PC-3 (cell line): ENCODE measurements around the gene HSD17B10. TPM values are rescaled to one million over a fixed set of nuclear protein-coding genes. Genes with fewer than 3 reads are reported as not detected.

Experiments
- ATAC-seq: fragments of 200-7000 bp; cut with Tn5 transposase; 2 replicates; pipeline ENCODE4 v1.9.1; 2020; ENCODE audit warnings: mild to moderate bottlenecking, moderate library complexity
- BruUV-seq: library from RNA; stranded (reverse); fragments of 400-500 nt; replicated peaks from 2 replicates; lab custom pipeline; 2021; lab: Mats Ljungman, UMichigan
- CTCF ChIA-PET: fragments of 300-600 bp; sonication (Branson Sonifier 250); formaldehyde crosslinking; loops from one replicate; lab custom pipeline; 2022; ENCODE audit warnings: antibody characterized with exemption; lab: Charles Lee
- POLR2A ChIA-PET: fragments of 300-600 bp; sonication (Branson Sonifier 250); formaldehyde crosslinking; loops from one replicate; lab custom pipeline; 2022; ENCODE audit warnings: antibody characterized with exemption; ENCODE audit not compliant: unreplicated experiment; lab: Charles Lee
- DNase-seq: peaks from one replicate; pipeline ENCODE4 v3.0.0-alpha.2; 2015
- H2AFZ ChIP-seq: fragments of 300-600 bp; sonication (generic); 2 replicates; pipeline ENCODE4 v1.6.0; 2016; ENCODE audit warnings: antibody characterized with exemption, low read length
- H3F3A ChIP-seq: fragments of 300-600 bp; sonication (generic); one replicate; pipeline ENCODE4 v1.6.0; 2017; ENCODE audit warnings: antibody characterized with exemption, low read length, control low read depth, mild to moderate bottlenecking; ENCODE audit not compliant: unreplicated experiment
- H3K27ac ChIP-seq: fragments of 300-600 bp; sonication (generic); 2 replicates; pipeline ENCODE4 v1.5.1; 2016; ENCODE audit warnings: mild to moderate bottlenecking, low read length
- H3K27me3 ChIP-seq: fragments of 300-600 bp; sonication (generic); 2 replicates; pipeline ENCODE4 v1.6.1; 2016; ENCODE audit warnings: low read length, mixed read lengths
- H3K36me3 ChIP-seq: fragments of 300-600 bp; sonication (generic); 2 replicates; pipeline ENCODE4 v1.6.1; 2016; ENCODE audit warnings: low read depth, mixed run types, low read length, mixed read lengths
- H3K4me1 ChIP-seq: fragments of 300-600 bp; sonication (generic); 2 replicates; pipeline ENCODE4 v1.5.1; 2016; ENCODE audit warnings: low read length; ENCODE audit not compliant: insufficient read depth
- H3K4me2 ChIP-seq: fragments of 300-600 bp; sonication (generic); 2 replicates; pipeline ENCODE4 v1.6.0; 2016; ENCODE audit warnings: low read length
- H3K4me3 ChIP-seq: fragments of 300-600 bp; sonication (generic); 2 replicates; pipeline ENCODE4 v1.5.1; 2016; ENCODE audit warnings: mild to moderate bottlenecking, low read length, mixed read lengths
- H3K79me2 ChIP-seq: fragments of 300-600 bp; sonication (generic); 2 replicates; pipeline ENCODE4 v1.6.1; 2017; ENCODE audit warnings: low read length, mixed read lengths
- H3K9ac ChIP-seq: fragments of 300-600 bp; sonication (generic); 2 replicates; pipeline ENCODE4 v1.6.0; 2016; ENCODE audit warnings: mild to moderate bottlenecking, low read length
- H3K9me2 ChIP-seq: fragments of 300-600 bp; sonication (generic); replicated peaks from 2 replicates; pipeline ENCODE4 v1.6.1; 2016; ENCODE audit warnings: mixed run types, low read length, mixed read lengths
- H3K9me3 ChIP-seq: fragments of 300-600 bp; sonication (generic); 2 replicates; pipeline ENCODE4 v1.6.1; 2016; ENCODE audit warnings: low read length, mixed read lengths
- H4K20me1 ChIP-seq: fragments of 300-600 bp; sonication (generic); 2 replicates; pipeline ENCODE4 v1.6.1; 2016; ENCODE audit warnings: low read length, mixed read lengths
- EZH2 ChIP-seq: fragments of 300-600 bp; sonication (generic); IDR thresholded peaks from one replicate; pipeline ENCODE4 v1.6.1; 2017; ENCODE audit warnings: antibody characterized with exemption, mild to moderate bottlenecking, low read length; ENCODE audit not compliant: unreplicated experiment
- EZH2phosphoT487 ChIP-seq: fragments of 300-600 bp; sonication (generic); IDR thresholded peaks from 2 replicates; pipeline ENCODE4 v1.6.1; 2018; ENCODE audit warnings: mild to moderate bottlenecking, antibody characterized with exemption, low read length, borderline replicate concordance
- intact Hi-C: fragments of 100-400 bp; cut with micrococcal nuclease; formaldehyde crosslinking; loops from 2 replicates; pipeline ENCODE4 v1.9.0; 2023
- total RNA-seq: library from RNA; depleted of rRNA; stranded (reverse); fragments of >200 nt; gene quantifications from 2 replicates; pipeline ENCODE4 v1.2.3, GENCODE V29; 2014
- TF ChIP-seq, protein P1 (sequence below): fragments of 300-600 bp; sonication (generic); conservative IDR thresholded peaks from 2 replicates; pipeline ENCODE4 v1.5.1; 2017; ENCODE audit warnings: antibody characterized with exemption, low read depth, mild to moderate bottlenecking, low read length

HSD17B10 gene
- total RNA-seq, 1 experiment from 2014 or later = 181 TPM

DNA sequence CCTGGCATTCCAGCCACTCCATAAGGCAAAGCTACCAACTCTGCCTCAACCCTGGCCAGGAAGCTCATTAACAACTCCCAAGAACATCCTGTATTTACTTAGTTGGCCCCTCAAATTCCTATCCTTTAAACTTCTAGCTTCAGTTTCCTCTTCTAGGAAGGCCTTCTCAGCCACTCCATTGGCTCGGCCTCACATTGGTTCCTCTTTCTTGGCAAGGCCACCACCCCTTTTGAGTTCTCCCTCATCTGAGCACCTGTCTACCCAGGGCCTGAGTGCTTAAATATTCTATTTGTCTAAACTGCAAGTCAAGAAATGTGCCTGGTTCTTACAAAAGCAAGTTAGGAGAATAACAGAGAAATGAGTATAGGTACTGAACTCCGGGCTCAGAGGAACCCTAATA lies 21.7 kb downstream of the HSD17B10 start:
- ATAC-seq = no peak
- no TSS peak for BruUV-seq
- CTCF ChIA-PET = no interaction called here
- H3K4me1 ChIP-seq = no peaks in the 10 kb centered on the region
- intact Hi-C loops = no loop called here
- no peak overlapping the region for H3K4me2 ChIP-seq
- H3K27ac ChIP-seq = no peak overlapping the region
- H3K9me2 ChIP-seq = no peaks in the 10 kb centered on the region
- peaks cover 36% of the 10 kb centered on the region for H3K79me2 ChIP-seq
- no peak overlapping the region for H2AFZ ChIP-seq
- H3K27me3 ChIP-seq = no peaks in the 10 kb centered on the region
- no peak overlapping the region for H3K4me3 ChIP-seq
- no peaks in the 10 kb centered on the region for H3K9me3 ChIP-seq
- POLR2A ChIA-PET = no interaction called here
- no peak overlapping the region for H3K9ac ChIP-seq
- H3K36me3 ChIP-seq = peaks cover 41% of the 10 kb centered on the region
- TF ChIP-seq EZH2phosphoT487 (no peak), EZH2 (no peak)
- TF ChIP-seq, protein P1, sequence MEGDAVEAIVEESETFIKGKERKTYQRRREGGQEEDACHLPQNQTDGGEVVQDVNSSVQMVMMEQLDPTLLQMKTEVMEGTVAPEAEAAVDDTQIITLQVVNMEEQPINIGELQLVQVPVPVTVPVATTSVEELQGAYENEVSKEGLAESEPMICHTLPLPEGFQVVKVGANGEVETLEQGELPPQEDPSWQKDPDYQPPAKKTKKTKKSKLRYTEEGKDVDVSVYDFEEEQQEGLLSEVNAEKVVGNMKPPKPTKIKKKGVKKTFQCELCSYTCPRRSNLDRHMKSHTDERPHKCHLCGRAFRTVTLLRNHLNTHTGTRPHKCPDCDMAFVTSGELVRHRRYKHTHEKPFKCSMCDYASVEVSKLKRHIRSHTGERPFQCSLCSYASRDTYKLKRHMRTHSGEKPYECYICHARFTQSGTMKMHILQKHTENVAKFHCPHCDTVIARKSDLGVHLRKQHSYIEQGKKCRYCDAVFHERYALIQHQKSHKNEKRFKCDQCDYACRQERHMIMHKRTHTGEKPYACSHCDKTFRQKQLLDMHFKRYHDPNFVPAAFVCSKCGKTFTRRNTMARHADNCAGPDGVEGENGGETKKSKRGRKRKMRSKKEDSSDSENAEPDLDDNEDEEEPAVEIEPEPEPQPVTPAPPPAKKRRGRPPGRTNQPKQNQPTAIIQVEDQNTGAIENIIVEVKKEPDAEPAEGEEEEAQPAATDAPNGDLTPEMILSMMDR = no peak
- no peak for DNase-seq
- no peaks in the 10 kb centered on the region for H3F3A ChIP-seq
- peaks cover 6% of the 10 kb centered on the region; the same call in 1 of the 2 replicates for H4K20me1 ChIP-seq

DNA sequence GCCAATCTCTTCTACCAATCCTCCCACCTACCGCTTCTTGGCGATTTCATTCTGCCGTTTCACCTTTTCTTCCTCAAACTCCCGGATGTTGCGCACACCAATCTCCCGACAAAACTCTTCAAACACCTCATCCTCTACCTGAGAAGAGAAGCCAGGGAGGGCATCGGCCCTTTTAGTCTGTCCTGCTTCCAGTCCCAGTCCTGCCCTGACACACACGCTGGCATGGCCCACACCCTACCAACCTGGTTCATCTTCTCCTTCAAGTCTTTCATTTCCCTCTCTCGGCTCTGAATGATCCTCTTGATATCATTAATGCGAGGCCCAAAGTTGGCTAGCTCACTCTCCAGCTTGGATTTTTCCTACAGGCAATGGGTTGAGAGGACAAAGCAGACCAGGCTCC lies 30.6 kb downstream of the HSD17B10 start:
- Histone ChIP-seq H3K4me3 (no peak overlapping the region), H3K4me1 (no peaks in the 10 kb centered on the region), H3K79me2 (no peaks in the 10 kb centered on the region), H3K9me3 (no peaks in the 10 kb centered on the region), H4K20me1 (no peaks in the 10 kb centered on the region), H3K27me3 (no peaks in the 10 kb centered on the region), H3K4me2 (no peak overlapping the region), H2AFZ (no peak overlapping the region), H3F3A (no peaks in the 10 kb centered on the region), H3K9me2 (no peaks in the 10 kb centered on the region), H3K27ac (no peak overlapping the region), H3K36me3 (peaks cover 64% of the 10 kb centered on the region), H3K9ac (no peak overlapping the region)
- CTCF ChIA-PET = no interaction called here
- DNase-seq (no peak), ATAC-seq (no peak)
- no TSS peak for BruUV-seq
- POLR2A ChIA-PET = no interaction called here
- TF ChIP-seq, protein P1 = no peak
- TF ChIP-seq EZH2 (no peak), EZH2phosphoT487 (no peak)
- intact Hi-C loops = no loop called here

DNA sequence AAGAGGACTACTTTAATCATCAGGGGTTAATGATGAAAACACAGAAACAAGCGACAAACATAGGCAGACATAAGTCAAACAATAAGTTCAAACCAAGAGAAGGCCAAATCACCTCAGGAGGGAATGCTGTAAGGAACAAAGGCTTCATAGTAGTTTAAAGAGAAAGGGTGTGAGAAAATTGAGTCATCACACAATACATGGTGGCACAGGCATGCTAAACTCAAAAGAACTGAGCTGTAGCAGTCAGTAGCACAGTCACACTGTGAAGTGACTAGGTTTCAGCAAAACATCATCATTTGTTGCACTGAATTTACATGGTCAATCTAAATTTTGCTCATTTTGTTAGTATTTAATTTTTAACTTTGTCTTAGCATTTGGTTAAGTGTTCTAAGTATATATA lies 36.0 kb downstream of the HSD17B10 start:
- Histone ChIP-seq H3K4me1 (no peaks in the 10 kb centered on the region), H3F3A (no peaks in the 10 kb centered on the region), H3K4me3 (no peak overlapping the region), H3K9me2 (no peaks in the 10 kb centered on the region), H3K9me3 (no peaks in the 10 kb centered on the region), H2AFZ (no peak overlapping the region), H3K4me2 (no peak overlapping the region), H3K79me2 (no peaks in the 10 kb centered on the region), H3K36me3 (peaks cover 37% of the 10 kb centered on the region), H3K27me3 (no peaks in the 10 kb centered on the region), H4K20me1 (no peaks in the 10 kb centered on the region), H3K9ac (no peak overlapping the region), H3K27ac (no peak overlapping the region)
- BruUV-seq = no TSS peak
- no peak; the same call in 1 of the 2 replicates for ATAC-seq
- no peak for DNase-seq
- ChIA-PET CTCF (no interaction called here), POLR2A (no interaction called here)
- intact Hi-C loops = no loop called here
- no peak for TF ChIP-seq EZH2phosphoT487
- no peak for TF ChIP-seq EZH2
- TF ChIP-seq, protein P1 = no peak
